GM19395 (cell line): ENCODE results near the gene FDXR.

ENCODE experiments used
- ATAC-seq: cut with Tn5 transposase; IDR thresholded peaks from one replicate; pipeline ENCODE4 v1.9.1; 2021; ENCODE audit warnings: mild to moderate bottlenecking, moderate library complexity; ENCODE audit not compliant: unreplicated experiment

The FDXR gene

GRCh38 chr17:74839990-74840852 is 32.6 kb downstream of the FDXR start:
- ATAC-seq, result no peak

GRCh38 chr17:74838274-74838673 is 34.5 kb downstream of the FDXR start:
- ATAC-seq, result no peak

GRCh38 chr17:74836691-74837467 is 35.9 kb downstream of the FDXR start:
- ATAC-seq, result no peak

- no peak for ATAC-seq
These were observed 36.6 kb downstream of the FDXR start for GRCh38 chr17:74836191-74836590.

GRCh38 chr17:74833501-74834377 is 39.1 kb downstream of the FDXR start:
- no peak for ATAC-seq

- no peak for ATAC-seq
These were observed 40.4 kb downstream of the FDXR start for GRCh38 chr17:74832421-74832820.

GRCh38 chr17:74831444-74832146 is 41.2 kb downstream of the FDXR start:
- ATAC-seq, result no peak

- no peak for ATAC-seq
These were observed 41.9 kb downstream of the FDXR start for GRCh38 chr17:74830861-74831260.

GRCh38 chr17:74827800-74828199 is 45.0 kb downstream of the FDXR start:
- ATAC-seq, result no peak

- ATAC-seq, result no peak
These were observed 46.7 kb downstream of the FDXR start for GRCh38 chr17:74825952-74826719.

GRCh38 chr17:74824961-74825627 is 47.7 kb downstream of the FDXR start:
- no peak for ATAC-seq

GRCh38 chr17:74822939-74823367 is 49.8 kb downstream of the FDXR start:
- ATAC-seq, result no peak

GRCh38 chr17:74822335-74822938 is 50.4 kb downstream of the FDXR start:
- no peak for ATAC-seq

GRCh38 chr17:74821655-74822334 is 51.0 kb downstream of the FDXR start:
- no peak for ATAC-seq

- no peak for ATAC-seq
These were observed 52.9 kb downstream of the FDXR start for GRCh38 chr17:74819801-74820436.

GRCh38 chr17:74818291-74818938 is 54.4 kb downstream of the FDXR start:
- no peak for ATAC-seq
